BLaER1 (cell line): ENCODE data around the gene NFKBIA.
A peak's percentile ranks its signal among the peaks of the same experiment; 100 is the strongest.

Source experiments
- H3K27ac ChIP-seq: shearing (Covaris generic); formaldehyde crosslinking; 2 replicates; pipeline ENCODE4 v1.8.1; 2022
- H3K27me3 ChIP-seq: shearing (Covaris generic); formaldehyde crosslinking; 2 replicates; pipeline ENCODE4 v1.8.1; 2022
- H3K36me3 ChIP-seq: shearing (Covaris generic); formaldehyde crosslinking; 2 replicates; pipeline ENCODE4 v1.8.1; 2022
- H3K4me1 ChIP-seq: shearing (Covaris generic); formaldehyde crosslinking; 2 replicates; pipeline ENCODE4 v1.8.1; 2022
- H3K4me2 ChIP-seq: shearing (Covaris generic); formaldehyde crosslinking; 2 replicates; pipeline ENCODE4 v1.8.1; 2022
- H3K4me3 ChIP-seq: shearing (Covaris generic); formaldehyde crosslinking; 2 replicates; pipeline ENCODE4 v1.8.1; 2022
- H3K9ac ChIP-seq: shearing (Covaris generic); formaldehyde crosslinking; 2 replicates; pipeline ENCODE4 v1.8.1; 2022
- H3K9me3 ChIP-seq: shearing (Covaris generic); formaldehyde crosslinking; 2 replicates; pipeline ENCODE4 v1.8.1; 2022
- H4K20me1 ChIP-seq: shearing (Covaris generic); formaldehyde crosslinking; 2 replicates; pipeline ENCODE4 v1.8.1; 2022
- Cebpa-rat ChIP-seq: shearing (Covaris generic); IDR thresholded peaks from 2 replicates; pipeline ENCODE4 v1.8.1; 2022

The NFKBIA gene

GRCh38 chr14:35429951-35430350 lies 25.4 kb upstream of the NFKBIA start:
- no peak overlapping the region for H3K4me3 ChIP-seq
- no peak overlapping the region for H3K27ac ChIP-seq

GRCh38 chr14:35425850-35426249 lies 21.3 kb upstream of the NFKBIA start:
- Histone ChIP-seq H3K36me3 (no peaks in the 10 kb centered on the region), H3K27ac (no peak overlapping the region), H4K20me1 (no peaks in the 10 kb centered on the region), H3K9ac (no peak overlapping the region), H3K4me2 (no peak overlapping the region), H3K4me1 (0 out of 2 replicates have a peak, but pooled peaks cover 7% of the 10 kb centered on the region), H3K4me3 (no peak overlapping the region), H3K9me3 (no peaks in the 10 kb centered on the region), H3K27me3 (no peaks in the 10 kb centered on the region)
- no peak for TF ChIP-seq Cebpa-rat

More at GRCh38 chr14:35429951-35430350, 25.4 kb upstream of the NFKBIA start:
- Histone ChIP-seq H3K4me1 (0 out of 2 replicates have a peak, but pooled peaks cover 7% of the 10 kb centered on the region), H3K9ac (no peak overlapping the region), H3K4me2 (peak overlapping the region; percentile 50), H4K20me1 (no peaks in the 10 kb centered on the region), H3K36me3 (no peaks in the 10 kb centered on the region), H3K9me3 (no peaks in the 10 kb centered on the region), H3K27me3 (no peaks in the 10 kb centered on the region)
- no peak for TF ChIP-seq Cebpa-rat

- no peak for TF ChIP-seq Cebpa-rat
- H3K27ac ChIP-seq = no peak overlapping the region
- H3K36me3 ChIP-seq = no peaks in the 10 kb centered on the region
- H3K4me3 ChIP-seq = no peak overlapping the region
- no peak overlapping the region for H3K4me2 ChIP-seq
- no peaks in the 10 kb centered on the region for H4K20me1 ChIP-seq
- H3K4me1 ChIP-seq = no peaks in the 10 kb centered on the region
- H3K9ac ChIP-seq = no peak overlapping the region
- H3K27me3 ChIP-seq = no peaks in the 10 kb centered on the region
- H3K9me3 ChIP-seq = no peaks in the 10 kb centered on the region
These were observed 19.1 kb upstream of the NFKBIA start for GRCh38 chr14:35423621-35424020.

GRCh38 chr14:35420036-35420811 lies 15.7 kb upstream of the NFKBIA start:
- H3K27me3 ChIP-seq = no peaks in the 10 kb centered on the region
- H3K9me3 ChIP-seq = no peaks in the 10 kb centered on the region
- H3K27ac ChIP-seq = no peak overlapping the region
- H3K4me2 ChIP-seq = no peak overlapping the region
- H3K4me3 ChIP-seq = no peak overlapping the region
- peaks cover 19% of the 10 kb centered on the region for H3K4me1 ChIP-seq
- no peaks in the 10 kb centered on the region for H3K36me3 ChIP-seq
- no peak overlapping the region for H3K9ac ChIP-seq
- no peak for TF ChIP-seq Cebpa-rat
- H4K20me1 ChIP-seq = no peaks in the 10 kb centered on the region

- Histone ChIP-seq H4K20me1 (no peaks in the 10 kb centered on the region), H3K4me2 (no peak overlapping the region), H3K4me1 (peaks cover 19% of the 10 kb centered on the region), H3K36me3 (no peaks in the 10 kb centered on the region), H3K4me3 (no peak overlapping the region), H3K27me3 (no peaks in the 10 kb centered on the region), H3K9ac (no peak overlapping the region), H3K9me3 (no peaks in the 10 kb centered on the region), H3K27ac (no peak overlapping the region)
- no peak for TF ChIP-seq Cebpa-rat
These were observed 14.9 kb upstream of the NFKBIA start for GRCh38 chr14:35419429-35419841.

- Histone ChIP-seq H4K20me1 (no peaks in the 10 kb centered on the region), H3K4me2 (no peak overlapping the region), H3K4me1 (peaks cover 19% of the 10 kb centered on the region), H3K36me3 (no peaks in the 10 kb centered on the region), H3K4me3 (no peak overlapping the region), H3K27me3 (no peaks in the 10 kb centered on the region), H3K9me3 (no peaks in the 10 kb centered on the region), H3K27ac (no peak overlapping the region), H3K9ac (no peak overlapping the region)
- no peak for TF ChIP-seq Cebpa-rat
These were observed 13.5 kb upstream of the NFKBIA start for GRCh38 chr14:35418093-35418492.

GRCh38 chr14:35416108-35416750 lies 11.7 kb upstream of the NFKBIA start:
- Histone ChIP-seq H3K27ac (no peak overlapping the region), H3K9ac (peak overlapping the region; percentile 53), H3K4me1 (peaks cover 19% of the 10 kb centered on the region), H3K4me3 (no peak overlapping the region), H4K20me1 (no peaks in the 10 kb centered on the region), H3K9me3 (no peaks in the 10 kb centered on the region), H3K36me3 (no peaks in the 10 kb centered on the region), H3K4me2 (peak overlapping the region; percentile 81), H3K27me3 (no peaks in the 10 kb centered on the region)
- TF ChIP-seq Cebpa-rat = no peak

GRCh38 chr14:35414365-35414764 lies 9.8 kb upstream of the NFKBIA start:
- Histone ChIP-seq H4K20me1 (no peaks in the 10 kb centered on the region), H3K36me3 (no peaks in the 10 kb centered on the region), H3K9me3 (no peaks in the 10 kb centered on the region), H3K4me2 (no peak overlapping the region), H3K4me3 (no peak overlapping the region), H3K9ac (no peak overlapping the region), H3K4me1 (peaks cover 19% of the 10 kb centered on the region), H3K27ac (no peak overlapping the region), H3K27me3 (no peaks in the 10 kb centered on the region)
- TF ChIP-seq Cebpa-rat = no peak

- Histone ChIP-seq H3K36me3 (no peaks in the 10 kb centered on the region), H3K4me2 (no peak overlapping the region), H3K27me3 (no peaks in the 10 kb centered on the region), H4K20me1 (no peaks in the 10 kb centered on the region), H3K9me3 (no peaks in the 10 kb centered on the region), H3K4me3 (no peak overlapping the region), H3K27ac (no peak overlapping the region), H3K4me1 (peaks cover 19% of the 10 kb centered on the region), H3K9ac (no peak overlapping the region)
- no peak for TF ChIP-seq Cebpa-rat
These were observed 7.9 kb upstream of the NFKBIA start for GRCh38 chr14:35412272-35413056.

- Histone ChIP-seq H4K20me1 (no peaks in the 10 kb centered on the region), H3K4me2 (no peak overlapping the region), H3K4me3 (no peak overlapping the region), H3K27me3 (no peaks in the 10 kb centered on the region), H3K36me3 (no peaks in the 10 kb centered on the region), H3K4me1 (peaks cover 22% of the 10 kb centered on the region), H3K9me3 (no peaks in the 10 kb centered on the region), H3K27ac (no peak overlapping the region), H3K9ac (no peak overlapping the region)
- TF ChIP-seq Cebpa-rat = no peak
These were observed 6.3 kb upstream of the NFKBIA start for GRCh38 chr14:35410858-35411257.
